Activated T-cell treated with anti-CD3 and anti-CD28 coated beads, Interleukin-2, amount 50 U/mL, for 4 hours (primary cell): Measurements from ENCODE around the gene RNASE12. TPM values are rescaled to one million over a fixed set of nuclear protein-coding genes. Genes with fewer than 3 reads are reported as not detected.

Experiments
- ATAC-seq, 2 donors: fragments of 200-7000 bp; cut with Tn5 transposase; one replicate each; pipeline ENCODE4 v1.10.0; 2021
- DNase-seq: peaks from one replicate; pipeline ENCODE4 v3.0.0-alpha.2; 2020
- H3K27me3 Mint-ChIP-seq: one replicate; pipeline ENCODE4 v1.8.0; 2021; ENCODE audit warnings: low read depth, mixed read lengths
- H3K36me3 Mint-ChIP-seq: one replicate; pipeline ENCODE4 v1.8.0; 2022; ENCODE audit warnings: mixed read lengths; ENCODE audit not compliant: insufficient read depth
- H3K4me1 Mint-ChIP-seq: one replicate; pipeline ENCODE4 v1.8.0; 2021; ENCODE audit warnings: low read depth, mixed read lengths
- H3K4me3 Mint-ChIP-seq: one replicate; pipeline ENCODE4 v1.8.0; 2021; ENCODE audit warnings: mild to moderate bottlenecking, moderate library complexity, mixed read lengths
- H3K9me3 Mint-ChIP-seq: one replicate; pipeline ENCODE4 v1.8.0; 2021; ENCODE audit warnings: mixed read lengths
- total RNA-seq, 3 donors: library from RNA; stranded (reverse); gene quantifications; one replicate each; pipeline ENCODE4 v1.2.1, GENCODE V29; 2021

The RNASE12 gene
- not detected for total RNA-seq

GRCh38 chr14:20591235-20591634, at the start of gene RNASE12:
Gene RNASE12, minus strand, starts transcription at chr14:20591376. Its CDS starts 653 bp downstream, at chr14:20590723.
- Mint-ChIP-seq H3K9me3 (peaks cover under 1% of the 10 kb centered on the region), H3K36me3 (no peaks in the 10 kb centered on the region), H3K4me3 (no peak within 1 kb of the TSS), H3K27me3 (peaks cover 3% of the 10 kb centered on the region), H3K4me1 (no peaks in the 10 kb centered on the region)
- DNase-seq (no peak), ATAC-seq (no peak)

DNA sequence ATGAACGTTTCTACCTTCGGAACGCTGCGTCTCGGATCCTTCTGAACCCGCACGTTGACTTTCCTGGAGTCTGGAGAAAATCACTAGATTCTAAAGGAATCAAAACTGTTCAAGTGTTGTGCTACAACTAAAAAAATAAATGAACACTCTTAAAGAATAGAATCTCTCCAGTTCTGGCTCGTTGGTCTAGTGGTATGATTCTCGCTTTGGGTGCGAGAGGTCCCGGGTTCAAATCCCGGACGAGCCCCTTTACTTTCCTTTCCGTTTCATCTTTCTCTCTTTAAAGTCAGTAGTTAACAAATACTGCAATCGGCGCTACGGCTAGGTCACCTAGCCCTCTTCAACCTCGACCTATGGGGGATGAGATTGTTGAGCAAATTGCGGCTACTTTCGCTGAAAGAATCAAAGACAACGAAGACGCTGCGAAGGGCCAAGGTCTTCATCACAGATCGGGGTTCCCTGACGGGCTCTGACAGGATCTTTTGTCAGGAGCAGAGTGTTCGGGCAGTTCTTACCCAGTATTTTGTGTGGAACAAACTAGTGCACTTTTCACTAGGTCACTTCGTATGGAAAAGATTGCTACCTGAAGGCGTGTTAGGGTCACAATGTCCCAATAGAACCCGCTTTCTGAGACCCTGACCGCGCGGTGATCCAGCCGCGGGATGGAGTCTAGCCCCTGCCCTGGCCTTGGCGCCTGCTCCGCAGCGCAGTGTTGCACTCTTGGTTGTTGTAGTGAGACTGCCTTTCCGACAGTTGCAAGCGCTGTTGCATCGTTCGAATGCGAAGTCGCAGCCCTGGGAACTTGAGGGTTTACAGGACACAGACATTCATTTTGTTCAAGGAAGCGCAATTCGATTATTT, 41.9 kb upstream of the RNASE12 start:
- ATAC-seq (peak; percentile 74 to 75), DNase-seq (peak; percentile 51)
- Mint-ChIP-seq H3K4me3 (peak overlapping the region; percentile 82), H3K36me3 (no peaks in the 10 kb centered on the region), H3K27me3 (peaks cover 39% of the 10 kb centered on the region), H3K9me3 (peaks cover 6% of the 10 kb centered on the region), H3K4me1 (peaks cover 39% of the 10 kb centered on the region)

DNA sequence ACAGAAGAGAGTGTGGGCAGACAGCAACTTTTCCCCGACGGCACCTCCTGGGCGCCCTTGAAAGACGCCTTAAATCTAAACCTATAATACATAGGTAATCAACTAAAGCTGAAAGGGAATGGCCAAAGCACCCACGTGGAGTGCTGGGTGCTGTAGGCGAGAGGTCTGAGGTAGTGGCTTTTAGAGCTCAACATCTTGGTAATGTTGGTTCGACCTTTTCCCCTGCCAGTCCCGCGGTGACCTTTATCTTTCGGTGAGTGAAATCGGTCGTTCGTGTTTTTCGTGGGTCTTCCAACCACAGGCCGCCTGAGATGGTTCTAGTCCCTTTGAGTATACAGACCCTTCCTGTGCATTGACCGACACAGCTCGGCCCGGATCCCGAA, 41.3 kb upstream of the RNASE12 start:
- peaks cover 45% of the 10 kb centered on the region for H3K27me3 Mint-ChIP-seq
- no peak for DNase-seq
- peak overlapping the region; percentile 82 for H3K4me3 Mint-ChIP-seq
- no peaks in the 10 kb centered on the region for H3K36me3 Mint-ChIP-seq
- peak; percentile 16 for ATAC-seq
- peaks cover 45% of the 10 kb centered on the region for H3K4me1 Mint-ChIP-seq
- H3K9me3 Mint-ChIP-seq, result peaks cover 6% of the 10 kb centered on the region

DNA sequence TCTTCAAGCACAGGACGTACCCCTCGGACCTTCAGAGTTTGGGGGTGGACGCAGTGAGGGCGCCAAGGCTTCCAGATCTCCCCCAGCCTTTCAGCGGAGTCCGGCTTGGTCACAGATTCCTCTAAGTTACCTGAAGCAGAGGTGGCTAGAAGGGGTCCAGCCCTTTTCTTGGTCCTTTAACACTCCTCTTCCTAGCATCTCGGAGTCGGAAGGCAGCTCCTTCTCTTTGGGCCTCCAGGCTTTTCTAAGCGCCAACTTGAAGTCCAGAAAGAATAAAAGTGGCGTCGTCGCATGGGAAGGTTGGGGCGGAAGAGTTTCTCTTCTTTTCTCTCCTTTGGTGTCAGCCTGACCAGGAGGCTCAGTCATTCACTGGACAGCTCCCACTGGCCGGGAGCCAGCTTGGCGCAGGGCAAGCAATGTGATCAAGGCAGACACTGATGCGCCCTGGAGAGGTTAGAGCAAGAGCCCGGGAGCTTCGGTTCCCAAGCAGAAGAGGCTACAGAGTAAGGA, 40.8 kb upstream of the RNASE12 start:
- peak overlapping the region; percentile 82 for H3K4me3 Mint-ChIP-seq
- peaks cover 6% of the 10 kb centered on the region for H3K9me3 Mint-ChIP-seq
- no peak for DNase-seq
- H3K27me3 Mint-ChIP-seq, result peaks cover 50% of the 10 kb centered on the region
- H3K36me3 Mint-ChIP-seq, result no peaks in the 10 kb centered on the region
- H3K4me1 Mint-ChIP-seq, result peaks cover 50% of the 10 kb centered on the region
- peak in 1 of 2 donors; percentile 3 for ATAC-seq

DNA sequence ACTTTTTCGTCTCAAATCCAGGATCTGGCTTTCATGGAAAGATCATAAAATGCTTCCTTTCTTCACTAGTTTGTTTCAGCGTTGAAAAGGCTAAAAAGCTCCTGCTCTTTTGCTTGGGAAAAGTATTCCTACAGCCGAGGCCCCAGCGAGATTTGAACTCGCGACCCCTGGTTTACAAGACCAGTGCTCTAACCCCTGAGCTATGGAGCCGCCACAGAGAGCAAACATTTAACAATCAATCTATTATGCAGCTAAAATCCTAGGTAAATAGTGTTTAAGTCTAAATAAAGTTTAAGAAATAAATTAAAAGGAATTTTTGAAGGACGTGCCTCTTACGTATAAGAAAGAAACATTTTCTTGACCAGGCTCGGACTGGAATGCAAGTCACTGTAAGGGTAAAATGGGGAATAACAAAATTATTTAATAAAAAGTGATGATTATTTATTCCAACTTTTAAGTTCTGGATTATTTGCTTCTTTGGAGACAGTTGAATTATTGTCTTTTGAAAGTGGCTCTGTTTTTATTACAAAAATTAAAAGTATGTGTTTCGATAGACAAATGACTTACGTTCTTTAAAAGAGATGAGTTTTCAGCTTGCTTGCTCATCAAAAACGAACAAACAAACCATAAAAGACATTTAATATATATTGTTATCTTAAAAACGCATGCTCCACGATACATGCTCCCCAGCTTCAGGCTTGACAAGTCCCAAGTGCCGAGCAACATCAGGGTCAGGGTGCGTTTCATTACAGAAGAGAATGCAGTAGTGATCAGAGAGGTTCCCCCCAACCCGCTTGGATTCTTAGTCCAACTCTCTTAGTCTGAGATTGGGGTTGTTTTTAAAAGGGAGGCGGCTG, 40.1 kb upstream of the RNASE12 start:
- peaks cover 49% of the 10 kb centered on the region for H3K27me3 Mint-ChIP-seq
- peak overlapping the region; percentile 82 for H3K4me3 Mint-ChIP-seq
- peak; percentile 51 for DNase-seq
- H3K9me3 Mint-ChIP-seq, result peaks cover 6% of the 10 kb centered on the region
- no peaks in the 10 kb centered on the region for H3K36me3 Mint-ChIP-seq
- peak in 1 of 2 donors; percentile 27 for ATAC-seq
- peaks cover 56% of the 10 kb centered on the region for H3K4me1 Mint-ChIP-seq

DNA sequence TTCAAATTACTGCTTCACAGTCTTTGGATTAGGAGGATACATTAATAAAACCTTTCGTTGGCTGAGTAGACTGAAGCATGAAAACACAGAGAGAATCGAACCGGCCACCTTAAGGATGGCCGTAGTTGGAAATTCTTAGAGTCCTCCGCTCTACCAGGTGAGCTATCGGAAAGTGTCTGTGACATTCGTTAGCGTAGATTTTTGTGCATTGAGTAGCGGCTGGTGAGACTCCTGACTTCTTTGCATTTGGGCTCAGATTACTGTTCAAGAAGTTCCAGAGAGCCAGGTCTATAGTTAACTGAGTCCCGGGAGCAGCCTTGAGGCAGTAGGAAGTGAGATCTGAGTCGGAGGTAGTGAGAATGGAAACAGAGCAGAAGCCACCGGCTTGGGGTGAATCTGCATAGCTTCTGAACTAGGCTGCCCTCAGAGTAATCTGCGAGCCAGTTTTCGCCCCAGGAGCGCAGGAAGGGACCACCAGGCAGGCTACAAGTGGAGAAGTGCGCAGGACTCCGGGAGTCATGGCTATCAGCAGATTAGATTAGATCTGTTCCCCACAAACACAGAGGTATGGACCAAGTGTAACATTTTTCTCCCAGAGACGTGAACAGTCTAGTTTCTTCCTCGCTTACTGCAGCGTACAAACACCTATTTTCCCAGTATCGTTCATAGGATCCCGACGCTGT, 39.3 kb upstream of the RNASE12 start:
- DNase-seq (no peak), ATAC-seq (peak; percentile 23 to 29)
- Mint-ChIP-seq H3K36me3 (no peaks in the 10 kb centered on the region), H3K4me1 (peaks cover 63% of the 10 kb centered on the region), H3K27me3 (peaks cover 52% of the 10 kb centered on the region), H3K9me3 (peaks cover 6% of the 10 kb centered on the region), H3K4me3 (peak overlapping the region; percentile 70)

- Mint-ChIP-seq H3K36me3 (no peaks in the 10 kb centered on the region), H3K27me3 (peaks cover 54% of the 10 kb centered on the region), H3K4me1 (peaks cover 77% of the 10 kb centered on the region), H3K9me3 (no peaks in the 10 kb centered on the region), H3K4me3 (no peak overlapping the region)
- ATAC-seq, result no peak
- no peak for DNase-seq
Observed at GRCh38 chr14:20628063-20628854, 37.1 kb upstream of the RNASE12 start.

DNA sequence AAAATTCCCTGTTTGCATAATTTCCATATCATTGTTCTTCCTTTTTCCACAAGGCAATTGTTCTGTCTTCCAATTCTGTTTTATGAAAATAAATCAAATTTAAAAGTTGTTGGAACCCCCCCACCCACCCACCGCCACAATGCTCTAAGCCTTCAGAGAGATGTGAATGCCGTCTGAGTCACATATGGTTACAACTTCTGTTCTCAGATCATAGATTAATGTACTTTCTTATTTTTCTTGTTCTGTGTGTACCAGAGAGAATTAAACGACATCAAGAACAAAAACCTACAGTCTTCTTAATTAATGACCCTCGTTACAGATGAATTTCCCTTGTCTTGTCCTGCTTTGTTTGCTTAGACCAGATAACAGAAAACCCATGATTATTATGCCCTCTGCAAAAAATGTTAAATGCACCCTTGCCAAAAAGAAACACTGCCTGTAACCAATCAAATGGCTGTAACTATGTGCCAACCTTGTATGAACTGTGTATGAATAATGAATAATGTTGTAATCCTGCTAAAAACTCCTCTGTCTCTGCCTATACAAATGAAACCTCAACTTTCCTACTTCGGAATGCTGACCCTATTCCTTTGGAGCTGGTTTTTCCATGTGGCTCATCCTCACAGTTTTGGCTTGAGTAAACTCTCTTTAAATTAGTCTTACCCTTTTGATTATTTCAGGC, 36.3 kb upstream of the RNASE12 start:
- no peak for DNase-seq
- H3K4me3 Mint-ChIP-seq, result no peak overlapping the region
- no peaks in the 10 kb centered on the region for H3K9me3 Mint-ChIP-seq
- H3K27me3 Mint-ChIP-seq, result peaks cover 54% of the 10 kb centered on the region
- H3K36me3 Mint-ChIP-seq, result no peaks in the 10 kb centered on the region
- H3K4me1 Mint-ChIP-seq, result peaks cover 78% of the 10 kb centered on the region
- peak; percentile 45 to 54 for ATAC-seq

- DNase-seq (no peak), ATAC-seq (peak in 1 of 2 donors; percentile 13)
- H3K36me3 Mint-ChIP-seq, result no peaks in the 10 kb centered on the region
- peaks cover 71% of the 10 kb centered on the region for H3K4me1 Mint-ChIP-seq
- H3K9me3 Mint-ChIP-seq, result no peaks in the 10 kb centered on the region
- H3K27me3 Mint-ChIP-seq, result peaks cover 55% of the 10 kb centered on the region
- no peak overlapping the region for H3K4me3 Mint-ChIP-seq
Observed at GRCh38 chr14:20626274-20626673, 35.1 kb upstream of the RNASE12 start.

GRCh38 chr14:20624495-20625070, 33.4 kb upstream of the RNASE12 start:
- ATAC-seq (peak; percentile 20 to 36), DNase-seq (peak; percentile 26)
- H3K4me1 Mint-ChIP-seq, result peaks cover 61% of the 10 kb centered on the region
- H3K36me3 Mint-ChIP-seq, result no peaks in the 10 kb centered on the region
- H3K9me3 Mint-ChIP-seq, result no peaks in the 10 kb centered on the region
- peaks cover 47% of the 10 kb centered on the region for H3K27me3 Mint-ChIP-seq
- peak overlapping the region; percentile 74 for H3K4me3 Mint-ChIP-seq

GRCh38 chr14:20623798-20624197, 32.6 kb upstream of the RNASE12 start:
- ATAC-seq (no peak), DNase-seq (no peak)
- H3K27me3 Mint-ChIP-seq, result peaks cover 50% of the 10 kb centered on the region
- H3K36me3 Mint-ChIP-seq, result no peaks in the 10 kb centered on the region
- peak overlapping the region; percentile 74 for H3K4me3 Mint-ChIP-seq
- H3K4me1 Mint-ChIP-seq, result peaks cover 59% of the 10 kb centered on the region
- no peaks in the 10 kb centered on the region for H3K9me3 Mint-ChIP-seq

GRCh38 chr14:20622816-20623291, 31.7 kb upstream of the RNASE12 start:
- Mint-ChIP-seq H3K4me1 (peaks cover 54% of the 10 kb centered on the region), H3K27me3 (peaks cover 45% of the 10 kb centered on the region)

More at GRCh38 chr14:20622816-20623291, 31.7 kb upstream of the RNASE12 start:
- ATAC-seq, result no peak
- Mint-ChIP-seq H3K36me3 (no peaks in the 10 kb centered on the region), H3K9me3 (no peaks in the 10 kb centered on the region), H3K4me3 (peak overlapping the region; percentile 67)
- no peak for DNase-seq
